ENCODE results near the gene PAGE2B. TPM values are rescaled to one million over a fixed set of nuclear protein-coding genes. Genes with fewer than 3 reads are reported as not detected.

Gene PAGE2B
- total and polyA plus RNA-seq, 9 of the 15 experiments (the other 6 are each of a cell fraction or from before 2014, with no cell fraction given), result 1.8 to 36.0 (median 16.5) TPM

GRCh38 chrX:55074851-55075467 lies at the start of gene PAGE2B (continued):
- TF ChIP-seq ZFPM2 (CRISPR knock-in tag; IDR thresholded peaks at IDR 0.05), result no peak

- no peaks in the 10 kb centered on the region for H3K27me3 ChIP-seq (ENCODE audit: control insufficient read depth in 2 of 2, insufficient read depth in 2 of 2, low read length in 2 of 2)
- H3K9me1 ChIP-seq (ENCODE audit: control insufficient read depth, insufficient read depth, low read length), result no peaks in the 10 kb centered on the region
- no peak overlapping the region for H3K4me2 ChIP-seq (ENCODE audit: insufficient read depth, low read length)
- ATAC-seq (no peak), FAIRE-seq (no peak), DNase-seq (ENCODE audit: extremely low read depth in 1 of 4, low spot score in 3 of 4) (no peak)
- intact Hi-C loops (cut with micrococcal nuclease) (no loop called here), in situ Hi-C loops (cut with MboI) (no loop called here)
- no peaks in the 10 kb centered on the region for H4K20me1 ChIP-seq (replicated peaks; ENCODE audit: control insufficient read depth, insufficient read depth, low read length)
- BruUV-seq (replicated peaks), result no TSS peak
- H3K4me1 ChIP-seq (replicated peaks in 1 of 2; ENCODE audit: control insufficient read depth in 2 of 2, insufficient read depth in 2 of 2, low read length in 2 of 2), result peaks cover 9 to 24% of the 10 kb centered on the region in 2 experiments; a peak in 4 of 5 replicates
- no peaks in the 10 kb centered on the region for H3K9me3 ChIP-seq (replicated peaks; ENCODE audit: control insufficient read depth, insufficient read depth, low read depth, low read length)
- POLR2A ChIA-PET, result no interaction called here
- H3K36me3 ChIP-seq (ENCODE audit: control insufficient read depth, insufficient read depth, low read length), result no peaks in the 10 kb centered on the region; the same call in 2 of the 3 replicates
- no peak overlapping the region for H3K27ac ChIP-seq (ENCODE audit: extremely low read depth, low read depth, low read length)
- H3K79me2 ChIP-seq (ENCODE audit: control insufficient read depth, insufficient read depth, low read length), result peaks cover 17% of the 10 kb centered on the region
- CTCF ChIA-PET (ENCODE audit: low intra/inter-chr PET ratio), result no interaction called here
- H2AFZ ChIP-seq (ENCODE audit: low read depth, low read length), result no peak overlapping the region
- H3K4me3 ChIP-seq, result no peak overlapping the region
- no peak overlapping the region for H3K9ac ChIP-seq (ENCODE audit: insufficient read depth in 1 of 2, low read depth in 2 of 2, low read length in 2 of 2)
- no peak for TF ChIP-seq SRSF3 (IDR thresholded peaks at IDR 0.05; ENCODE audit: insufficient read depth, low read length)
- TF ChIP-seq MYC (IDR thresholded peaks at IDR 0.05; ENCODE audit: low read depth, low read length), result no peak
- TF ChIP-seq MYC (CRISPR knock-in tag; IDR thresholded peaks at IDR 0.05; ENCODE audit: borderline replicate concordance, low read depth), result no peak
- no peak for TF ChIP-seq CBFB (CRISPR knock-in tag; IDR thresholded peaks at IDR 0.05)
- TF ChIP-seq LARP7 (IDR thresholded peaks at IDR 0.05), result no peak
- no peak for TF ChIP-seq SMAD2 (IDR thresholded peaks at IDR 0.05; ENCODE audit: low read depth, low read length)
- TF ChIP-seq, protein P1, sequence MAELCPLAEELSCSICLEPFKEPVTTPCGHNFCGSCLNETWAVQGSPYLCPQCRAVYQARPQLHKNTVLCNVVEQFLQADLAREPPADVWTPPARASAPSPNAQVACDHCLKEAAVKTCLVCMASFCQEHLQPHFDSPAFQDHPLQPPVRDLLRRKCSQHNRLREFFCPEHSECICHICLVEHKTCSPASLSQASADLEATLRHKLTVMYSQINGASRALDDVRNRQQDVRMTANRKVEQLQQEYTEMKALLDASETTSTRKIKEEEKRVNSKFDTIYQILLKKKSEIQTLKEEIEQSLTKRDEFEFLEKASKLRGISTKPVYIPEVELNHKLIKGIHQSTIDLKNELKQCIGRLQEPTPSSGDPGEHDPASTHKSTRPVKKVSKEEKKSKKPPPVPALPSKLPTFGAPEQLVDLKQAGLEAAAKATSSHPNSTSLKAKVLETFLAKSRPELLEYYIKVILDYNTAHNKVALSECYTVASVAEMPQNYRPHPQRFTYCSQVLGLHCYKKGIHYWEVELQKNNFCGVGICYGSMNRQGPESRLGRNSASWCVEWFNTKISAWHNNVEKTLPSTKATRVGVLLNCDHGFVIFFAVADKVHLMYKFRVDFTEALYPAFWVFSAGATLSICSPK (IDR thresholded peaks at IDR 0.05; ENCODE audit: borderline replicate concordance), result no peak
- TF ChIP-seq ZNF77 (CRISPR knock-in tag; IDR thresholded peaks at IDR 0.05), result no peak
- TF ChIP-seq MEF2A (IDR thresholded peaks at IDR 0.05; ENCODE audit: control insufficient read depth, low read depth, low read length), result no peak
- TF ChIP-seq CREB3L1 (IDR thresholded peaks at IDR 0.05; ENCODE audit: borderline replicate concordance, low read depth), result no peak
- no peak for TF ChIP-seq SNRNP70 (optimal IDR thresholded peaks at IDR 0.05; ENCODE audit: low read depth, low read length)
- no peak for TF ChIP-seq RNF219 (CRISPR knock-in tag; IDR thresholded peaks at IDR 0.05)
- TF ChIP-seq E2F5 (CRISPR knock-in tag; IDR thresholded peaks at IDR 0.05), result no peak
- TF ChIP-seq ZNF23 (CRISPR knock-in tag; IDR thresholded peaks at IDR 0.05), result no peak
Measured at GRCh38 chrX:55026143-55026542, 48.7 kb upstream of the PAGE2B start.
